ENCODE data around the gene DUOXA2.

DNA sequence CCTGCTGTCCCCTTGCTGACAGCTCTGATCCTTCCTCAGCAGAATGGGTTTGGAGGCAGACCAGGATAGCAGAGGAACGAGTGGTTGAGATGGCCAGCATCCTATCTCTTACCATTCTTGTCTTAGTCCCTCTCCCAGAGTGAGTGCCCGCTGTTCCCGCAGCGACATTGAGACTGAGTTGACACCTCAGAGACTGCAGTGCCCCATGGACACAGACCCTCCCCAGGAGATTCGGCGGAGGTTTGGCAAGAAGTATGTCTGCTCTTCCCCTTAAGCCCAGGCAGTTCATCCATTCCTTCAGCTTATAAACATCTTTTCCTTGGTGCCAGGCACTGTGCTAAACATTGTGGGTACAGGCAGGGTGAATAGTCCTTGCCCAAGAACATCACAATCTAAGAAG, 36.9 kb downstream of the DUOXA2 start:
- TF ChIP-seq, protein P1, sequence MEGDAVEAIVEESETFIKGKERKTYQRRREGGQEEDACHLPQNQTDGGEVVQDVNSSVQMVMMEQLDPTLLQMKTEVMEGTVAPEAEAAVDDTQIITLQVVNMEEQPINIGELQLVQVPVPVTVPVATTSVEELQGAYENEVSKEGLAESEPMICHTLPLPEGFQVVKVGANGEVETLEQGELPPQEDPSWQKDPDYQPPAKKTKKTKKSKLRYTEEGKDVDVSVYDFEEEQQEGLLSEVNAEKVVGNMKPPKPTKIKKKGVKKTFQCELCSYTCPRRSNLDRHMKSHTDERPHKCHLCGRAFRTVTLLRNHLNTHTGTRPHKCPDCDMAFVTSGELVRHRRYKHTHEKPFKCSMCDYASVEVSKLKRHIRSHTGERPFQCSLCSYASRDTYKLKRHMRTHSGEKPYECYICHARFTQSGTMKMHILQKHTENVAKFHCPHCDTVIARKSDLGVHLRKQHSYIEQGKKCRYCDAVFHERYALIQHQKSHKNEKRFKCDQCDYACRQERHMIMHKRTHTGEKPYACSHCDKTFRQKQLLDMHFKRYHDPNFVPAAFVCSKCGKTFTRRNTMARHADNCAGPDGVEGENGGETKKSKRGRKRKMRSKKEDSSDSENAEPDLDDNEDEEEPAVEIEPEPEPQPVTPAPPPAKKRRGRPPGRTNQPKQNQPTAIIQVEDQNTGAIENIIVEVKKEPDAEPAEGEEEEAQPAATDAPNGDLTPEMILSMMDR (IDR thresholded peaks at IDR 0.05) = no peak
- TF ChIP-seq POLR2A (IDR thresholded peaks at IDR 0.05) (no peak), POLR2AphosphoS5 (IDR thresholded peaks at IDR 0.05) (no peak)

Data from gastroesophageal sphincter (tissue), 3 donors.